NCI-H69 (cell line): Measurements from ENCODE around the gene RUFY3.

Source experiments
- DNase-seq: peaks from one replicate; lab custom pipeline; 2025; lab: John Stamatoyannopoulos, UW

RUFY3 gene

GRCh38 chr4:70841211-70841610 is 119.4 kb downstream of the RUFY3 start:
- DNase-seq = no peak

- DNase-seq = no peak
Measured at GRCh38 chr4:70841951-70842350, 120.2 kb downstream of the RUFY3 start.

GRCh38 chr4:70842761-70843435 is 121.1 kb downstream of the RUFY3 start:
- no peak for DNase-seq

GRCh38 chr4:70844180-70844579 is 122.4 kb downstream of the RUFY3 start:
- no peak for DNase-seq

GRCh38 chr4:70849291-70849690 is 127.5 kb downstream of the RUFY3 start:
- DNase-seq = no peak

- no peak for DNase-seq
Measured at GRCh38 chr4:70855464-70855863, 133.7 kb downstream of the RUFY3 start.
